GM12891 (cell line): ENCODE data around the gene SMAD1.

Source experiments
- PAX5 ChIP-seq: IDR thresholded peaks from 2 replicates; pipeline ENCODE4 v1.6.1; 2011; ENCODE audit warnings: low read length, moderate library complexity, mild to moderate bottlenecking; ENCODE audit not compliant: insufficient read depth, severe bottlenecking
- POLR2A ChIP-seq: IDR thresholded peaks from 2 replicates; pipeline ENCODE4 v1.6.1; 2011; ENCODE audit warnings: low read depth, low read length, control low read depth
- POLR2AphosphoS5 ChIP-seq: IDR thresholded peaks from 2 replicates; pipeline ENCODE4 v1.6.1; 2011; ENCODE audit warnings: low read depth, low read length, control low read depth
- SPI1 ChIP-seq: IDR thresholded peaks from 2 replicates; pipeline ENCODE4 v1.6.1; 2011; ENCODE audit warnings: low read depth, low read length, control low read depth
- TAF1 ChIP-seq: IDR thresholded peaks from 2 replicates; pipeline ENCODE4 v1.6.1; 2011; ENCODE audit warnings: low read depth, low read length, control low read depth

DNA sequence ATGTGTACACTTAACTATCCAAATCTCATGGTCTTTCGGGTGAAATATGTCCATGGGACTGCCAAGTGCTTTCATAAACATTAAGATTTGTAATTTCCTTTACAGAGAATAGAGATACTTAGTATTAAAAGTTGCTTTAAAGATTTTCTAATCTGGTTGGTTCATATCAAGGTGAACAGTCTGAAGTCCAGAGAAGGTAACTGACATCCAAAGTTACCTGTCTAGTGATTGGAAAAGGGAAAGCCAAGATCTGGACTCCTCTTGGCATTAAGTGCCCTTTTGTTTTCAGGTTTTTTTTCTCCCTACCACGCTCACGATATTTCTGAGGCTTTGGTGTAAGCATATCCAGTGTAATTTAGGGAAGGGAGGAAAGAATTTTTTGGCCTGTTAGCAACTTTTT is 5.0 kb downstream of the SMAD1 start:
- TF ChIP-seq SPI1 (no peak), POLR2A (no peak), TAF1 (no peak), POLR2AphosphoS5 (no peak), PAX5 (no peak)
